B cell (primary cell): ENCODE results near the gene ARNT2. TPM values are rescaled to one million over a fixed set of nuclear protein-coding genes. Genes with fewer than 3 reads are reported as not detected.

Source experiments
- ATAC-seq: fragments of 200-7000 bp; cut with Tn5 transposase; one replicate; pipeline ENCODE4 v1.10.0; 2021; ENCODE audit warnings: low read depth, mild to moderate bottlenecking, moderate number of reproducible peaks, moderate library complexity
- CTCF ChIA-PET: fragments of 350-600 bp; sonication (Branson Sonifier 250); formaldehyde crosslinking; loops from one replicate; lab custom pipeline; 2021; ENCODE audit warnings: antibody characterized with exemption, inconsistent platforms; lab: Charles Lee
- POLR2A ChIA-PET: fragments of 350-600 bp; sonication (Branson Sonifier 250); formaldehyde crosslinking; loops from one replicate; lab custom pipeline; 2021; ENCODE audit warnings: antibody characterized with exemption; lab: Charles Lee
- DNase-seq: peaks from one replicate; pipeline ENCODE4 v3.0.0; 2013
- H2AFZ ChIP-seq: 2 replicates; pipeline ENCODE4 v1.6.1; 2012; ENCODE audit warnings: mild to moderate bottlenecking, low read depth, low read length; ENCODE audit not compliant: insufficient read depth, poor library complexity, severe bottlenecking
- H3K27ac ChIP-seq, 2 donors: 1 replicate in 1 of 2; 2 replicates in 1 of 2; pipeline ENCODE4 v1.5.1; 2012 to 2013; ENCODE audit warnings: low read length in 2 of 2, mild to moderate bottlenecking in 2 of 2, moderate library complexity in 1 of 2
- H3K27me3 ChIP-seq, 4 experiments: fragments of 200-600 bp in 1 of 4; sonication (generic) in 1 of 4; replicated peaks in 1 of 4; 1 replicate in 2 of 4; 2 replicates in 2 of 4; pipeline versions ENCODE4 v1.6.1 to v1.7.0; 2013 to 2016; ENCODE audit warnings: low read length in 3 of 4, mild to moderate bottlenecking in 2 of 4, mixed read lengths in 1 of 4, moderate library complexity in 1 of 4; ENCODE audit not compliant: insufficient read depth in 4 of 4, control insufficient read depth in 3 of 4; ENCODE audit errors: control extremely low read depth in 1 of 4
- H3K36me3 ChIP-seq, 2 experiments: replicated peaks in 1 of 2; 1 replicate in 1 of 2; 2 replicates in 1 of 2; pipeline versions ENCODE4 v1.6.1 to v1.7.1; 2013; ENCODE audit warnings: low read length in 1 of 2; ENCODE audit not compliant: insufficient read depth in 2 of 2, control insufficient read depth in 1 of 2; ENCODE audit errors: control extremely low read depth in 1 of 2, extremely low read depth in 1 of 2
- H3K4me1 ChIP-seq, 2 donors: fragments of 200-600 bp in 1 of 2; sonication (generic) in 1 of 2; 1 replicate in 1 of 2; 2 replicates in 1 of 2; pipeline versions ENCODE4 v1.5.1 to v1.6.1; 2013 to 2017; ENCODE audit warnings: low read length in 2 of 2; ENCODE audit not compliant: control insufficient read depth in 2 of 2, insufficient read depth in 2 of 2
- H3K4me2 ChIP-seq: replicated peaks from 2 replicates; pipeline ENCODE3; 2012; ENCODE audit warnings: mild to moderate bottlenecking, low read depth, low read length; ENCODE audit not compliant: poor library complexity, severe bottlenecking
- H3K4me3 ChIP-seq, 5 experiments: fragments of 200-600 bp in 1 of 5; sonication (generic) in 1 of 5; 1 replicate in 3 of 5; 2 replicates in 2 of 5; pipeline versions ENCODE4 v1.5.1 to v1.7.0; 2011 to 2016; ENCODE audit warnings: low read length in 4 of 5, mild to moderate bottlenecking in 4 of 5, low read depth in 2 of 5, control low read depth in 1 of 5, moderate library complexity in 1 of 5; ENCODE audit not compliant: insufficient read depth in 1 of 5; ENCODE audit errors: control extremely low read depth in 1 of 5, extremely low read depth in 1 of 5
- H3K79me2 ChIP-seq: fragments of 200-600 bp; sonication (generic); one replicate; pipeline ENCODE4 v1.6.0; 2016; ENCODE audit warnings: low read length; ENCODE audit not compliant: control insufficient read depth, insufficient read depth
- H3K9ac ChIP-seq: fragments of 200-600 bp; sonication (generic); 2 replicates; pipeline ENCODE4 v1.6.1; 2017; ENCODE audit warnings: mild to moderate bottlenecking, low read length, moderate library complexity
- H3K9me3 ChIP-seq, 3 donors: one replicate each; pipeline versions ENCODE4 v1.6.1 to v1.7.1; 2013; ENCODE audit warnings: low read length in 2 of 3; ENCODE audit not compliant: control insufficient read depth in 2 of 3, insufficient read depth in 1 of 3; ENCODE audit errors: control extremely low read depth in 1 of 3
- H4K20me1 ChIP-seq: 2 replicates; pipeline ENCODE4 v1.6.0; 2012; ENCODE audit warnings: mild to moderate bottlenecking, low read length; ENCODE audit not compliant: insufficient read depth, control insufficient read depth, poor library complexity, severe bottlenecking
- H3K27ac Mint-ChIP-seq: one replicate; pipeline ENCODE4 v1.8.0; 2021; ENCODE audit warnings: mixed read lengths
- H3K27me3 Mint-ChIP-seq: one replicate; pipeline ENCODE4 v1.8.0; 2021; ENCODE audit warnings: mixed read lengths
- H3K4me1 Mint-ChIP-seq: one replicate; pipeline ENCODE4 v1.8.0; 2021; ENCODE audit warnings: mixed read lengths
- H3K4me3 Mint-ChIP-seq: one replicate; pipeline ENCODE4 v1.8.0; 2021; ENCODE audit warnings: mixed read lengths
- H3K9me3 Mint-ChIP-seq: one replicate; pipeline ENCODE4 v1.8.0; 2022; ENCODE audit warnings: mixed read lengths; ENCODE audit not compliant: insufficient read depth
- EZH2 ChIP-seq: IDR thresholded peaks from 2 replicates; pipeline ENCODE4 v1.6.1; 2012; ENCODE audit warnings: borderline replicate concordance, low read depth, mild to moderate bottlenecking, moderate library complexity, low read length; ENCODE audit not compliant: insufficient read depth, poor library complexity, severe bottlenecking
- WGBS: methylation state at CpG from one replicate; pipeline ENCODE4 v1.1.5; 2013; ENCODE audit warnings: missing lambda C conversion rate; ENCODE audit not compliant: insufficient coverage; 5-methylcytosine and 5-hydroxymethylcytosine counted together
- intact Hi-C: fragments of 100-400 bp; cut with micrococcal nuclease; formaldehyde crosslinking; loops from one replicate; pipeline ENCODE4 v1.10.0; 2022
- polyA plus RNA-seq: library from polyadenylated mRNA; depleted of rRNA; stranded (reverse); fragments of >200 nt; gene quantifications from 2 replicates; pipeline ENCODE4 v1.2.3, GENCODE V29; 2012
- total RNA-seq, 2 donors: library from RNA; stranded (reverse); fragments of 120-200 nt in 1 of 2; gene quantifications; 1 replicate in 1 of 2; 2 replicates in 1 of 2; pipeline versions ENCODE4 v1.2.3 to v1.2.4, GENCODE V29; 2013 to 2022
- TF ChIP-seq, protein P1 (sequence below): fragments of 200-600 bp; IDR thresholded peaks from one replicate; pipeline ENCODE4 v1.8.0; 2022; ENCODE audit warnings: antibody characterized with exemption, mild to moderate bottlenecking

Gene ARNT2
- total and polyA plus RNA-seq, 2 donors (not counting 1 experiment from before 2014, with no cell fraction given): not detected

GRCh38 chr15:80442728-80443403, 38.7 kb downstream of the ARNT2 start:
- TF ChIP-seq, protein P1, sequence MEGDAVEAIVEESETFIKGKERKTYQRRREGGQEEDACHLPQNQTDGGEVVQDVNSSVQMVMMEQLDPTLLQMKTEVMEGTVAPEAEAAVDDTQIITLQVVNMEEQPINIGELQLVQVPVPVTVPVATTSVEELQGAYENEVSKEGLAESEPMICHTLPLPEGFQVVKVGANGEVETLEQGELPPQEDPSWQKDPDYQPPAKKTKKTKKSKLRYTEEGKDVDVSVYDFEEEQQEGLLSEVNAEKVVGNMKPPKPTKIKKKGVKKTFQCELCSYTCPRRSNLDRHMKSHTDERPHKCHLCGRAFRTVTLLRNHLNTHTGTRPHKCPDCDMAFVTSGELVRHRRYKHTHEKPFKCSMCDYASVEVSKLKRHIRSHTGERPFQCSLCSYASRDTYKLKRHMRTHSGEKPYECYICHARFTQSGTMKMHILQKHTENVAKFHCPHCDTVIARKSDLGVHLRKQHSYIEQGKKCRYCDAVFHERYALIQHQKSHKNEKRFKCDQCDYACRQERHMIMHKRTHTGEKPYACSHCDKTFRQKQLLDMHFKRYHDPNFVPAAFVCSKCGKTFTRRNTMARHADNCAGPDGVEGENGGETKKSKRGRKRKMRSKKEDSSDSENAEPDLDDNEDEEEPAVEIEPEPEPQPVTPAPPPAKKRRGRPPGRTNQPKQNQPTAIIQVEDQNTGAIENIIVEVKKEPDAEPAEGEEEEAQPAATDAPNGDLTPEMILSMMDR: no peak
- no peak for TF ChIP-seq EZH2
- no peak overlapping the region for H2AFZ ChIP-seq
- Mint-ChIP-seq H3K9me3 (no peaks in the 10 kb centered on the region), H3K4me3 (no peak overlapping the region), H3K27me3 (peaks cover 20% of the 10 kb centered on the region), H3K27ac (no peak overlapping the region), H3K4me1 (no peaks in the 10 kb centered on the region)
- CTCF ChIA-PET: no interaction called here
- H4K20me1 ChIP-seq: no peaks in the 10 kb centered on the region
- no peaks in the 10 kb centered on the region for H3K4me1 ChIP-seq
- H3K9me3 ChIP-seq: no peaks in the 10 kb centered on the region
- intact Hi-C loops: no loop called here
- WGBS: 98% methylated on average over 4 of the region's 6 CpGs
- no peak overlapping the region for H3K9ac ChIP-seq
- ATAC-seq (no peak), DNase-seq (no peak)
- no peaks in the 10 kb centered on the region for H3K36me3 ChIP-seq
- POLR2A ChIA-PET: no interaction called here
- H3K4me3 ChIP-seq: no peak overlapping the region
- no peak overlapping the region for H3K4me2 ChIP-seq
- H3K27ac ChIP-seq: no peak overlapping the region
- no peaks in the 10 kb centered on the region for H3K79me2 ChIP-seq
- peaks cover 0 to 9% (median 0%) of the 10 kb centered on the region in 4 experiments for H3K27me3 ChIP-seq

- Mint-ChIP-seq H3K9me3 (no peaks in the 10 kb centered on the region), H3K27ac (no peak overlapping the region), H3K4me1 (no peaks in the 10 kb centered on the region), H3K27me3 (peaks cover 20% of the 10 kb centered on the region), H3K4me3 (no peak overlapping the region)
- intact Hi-C loops: no loop called here
- ChIA-PET CTCF (no interaction called here), POLR2A (no interaction called here)
- ATAC-seq (no peak), DNase-seq (no peak)
- Histone ChIP-seq H2AFZ (no peak overlapping the region), H3K4me1 (no peaks in the 10 kb centered on the region), H3K27me3 (peaks cover 0 to 9% (median 0%) of the 10 kb centered on the region in 4 experiments), H4K20me1 (no peaks in the 10 kb centered on the region), H3K9ac (no peak overlapping the region), H3K27ac (no peak overlapping the region), H3K4me3 (no peak overlapping the region), H3K4me2 (no peak overlapping the region), H3K36me3 (no peaks in the 10 kb centered on the region), H3K79me2 (no peaks in the 10 kb centered on the region), H3K9me3 (no peaks in the 10 kb centered on the region)
- 99% methylated on average over 4 of the region's 4 CpGs for WGBS
- TF ChIP-seq, protein P1: no peak
- TF ChIP-seq EZH2: no peak
These were observed 40.6 kb downstream of the ARNT2 start for GRCh38 chr15:80444680-80445251.
